T-cell (primary cell): ENCODE measurements around the gene RRBP1. TPM values are rescaled to one million over a fixed set of nuclear protein-coding genes. Genes with fewer than 3 reads are reported as not detected.

ENCODE experiments used
- ATAC-seq, 4 experiments: fragments of 200-7000 bp in 3 of 4; fragments of 150-1000 bp in 1 of 4; cut with Tn5 transposase; replicated peaks in 1 of 4; 1 replicate in 3 of 4; 2 replicates in 1 of 4; pipeline ENCODE4 v1.10.0; 2021; ENCODE audit warnings: moderate library complexity in 3 of 4, mild to moderate bottlenecking in 2 of 4, moderate number of reproducible peaks in 1 of 4
- CTCF ChIA-PET, 2 donors: fragments of 300-600 bp; sonication (Branson Sonifier 250); formaldehyde crosslinking; loops; one replicate each; lab custom pipeline; 2022; ENCODE audit warnings: antibody characterized with exemption in 2 of 2; lab: Charles Lee
- POLR2A ChIA-PET, 2 donors: fragments of 300-600 bp; sonication (Branson Sonifier 250); formaldehyde crosslinking; loops; one replicate each; lab custom pipeline; 2022; ENCODE audit warnings: antibody characterized with exemption in 2 of 2; lab: Charles Lee
- DNase-seq, 35 experiments: peaks; one replicate each; pipeline versions ENCODE4 v3.0.0 to v3.0.0-alpha.2; 2013 to 2023
- H3K27ac ChIP-seq: one replicate; pipeline ENCODE4 v1.5.1; 2013; ENCODE audit warnings: low read length
- H3K27me3 ChIP-seq, 2 experiments: replicated peaks in 1 of 2; 1 replicate in 1 of 2; 2 replicates in 1 of 2; pipeline versions ENCODE4 v1.6.1 to v1.7.0; 2013; ENCODE audit warnings: low read length in 1 of 2, mixed read lengths in 1 of 2; ENCODE audit not compliant: control insufficient read depth in 2 of 2, insufficient read depth in 2 of 2; ENCODE audit errors: extremely low read depth in 1 of 2
- H3K36me3 ChIP-seq, 2 donors: 1 replicate in 1 of 2; 2 replicates in 1 of 2; pipeline versions ENCODE4 v1.6.1 to v1.7.0; 2013; ENCODE audit warnings: low read length in 1 of 2; ENCODE audit not compliant: control insufficient read depth in 2 of 2, insufficient read depth in 1 of 2; ENCODE audit errors: extremely low read depth in 1 of 2
- H3K4me1 ChIP-seq, 2 experiments: 1 replicate in 1 of 2; 2 replicates in 1 of 2; pipeline versions ENCODE4 v1.6.1 to v1.7.0; 2013; ENCODE audit warnings: low read length in 2 of 2, mixed read lengths in 1 of 2; ENCODE audit not compliant: insufficient read depth in 2 of 2, control insufficient read depth in 1 of 2; ENCODE audit errors: extremely low read depth in 1 of 2
- H3K4me3 ChIP-seq, 2 donors: 1 replicate in 1 of 2; 2 replicates in 1 of 2; pipeline versions ENCODE4 v1.5.1 to v1.7.0; 2013; ENCODE audit warnings: mild to moderate bottlenecking in 2 of 2, low read length in 1 of 2, moderate library complexity in 1 of 2; ENCODE audit not compliant: control insufficient read depth in 1 of 2; ENCODE audit errors: extremely low read depth in 1 of 2
- H3K9me3 ChIP-seq: 2 replicates; pipeline ENCODE4 v1.7.0; 2013
- H3K27ac Mint-ChIP-seq, 2 donors: one replicate each; pipeline ENCODE4 v1.8.0; 2020 to 2021; ENCODE audit warnings: mild to moderate bottlenecking in 2 of 2, mixed read lengths in 2 of 2
- H3K27me3 Mint-ChIP-seq, 2 donors: one replicate each; pipeline ENCODE4 v1.8.0; 2021 to 2022; ENCODE audit warnings: mixed read lengths in 2 of 2
- H3K36me3 Mint-ChIP-seq: one replicate; pipeline ENCODE4 v1.8.0; 2021; ENCODE audit warnings: mixed read lengths
- H3K4me1 Mint-ChIP-seq, 3 donors: one replicate each; pipeline ENCODE4 v1.8.0; 2020 to 2022; ENCODE audit warnings: mixed read lengths in 3 of 3, mild to moderate bottlenecking in 1 of 3
- H3K4me3 Mint-ChIP-seq, 3 donors: one replicate each; pipeline ENCODE4 v1.8.0; 2020 to 2022; ENCODE audit warnings: mild to moderate bottlenecking in 3 of 3, mixed read lengths in 3 of 3, moderate library complexity in 3 of 3
- H3K9me3 Mint-ChIP-seq, 3 donors: one replicate each; pipeline ENCODE4 v1.8.0; 2020 to 2022; ENCODE audit warnings: mixed read lengths in 3 of 3
- WGBS: methylation state at CpG from one replicate; pipeline ENCODE4 v1.1.5; 2013; ENCODE audit warnings: missing lambda C conversion rate; ENCODE audit not compliant: insufficient coverage; 5-methylcytosine and 5-hydroxymethylcytosine counted together
- total RNA-seq, 35 experiments: library from RNA in 6 of 35; stranded (reverse) in 6 of 35; fragments of 120-200 nt in 1 of 35; gene quantifications; one replicate each; pipeline versions ENCODE4 v1.2.1 to v1.2.4 and lab custom pipeline; 2013 to 2026

Gene RRBP1
- total RNA-seq, 5 donors from 2014 or later (not counting 1 experiment from before 2014, with no cell fraction given) = 26.3 to 32.4 (median 30.1) TPM

GRCh38 chr20:17715075-17715474, 33.0 kb upstream of the RRBP1 start:
- ATAC-seq (no peak), DNase-seq (no peak)
- Histone ChIP-seq H3K27me3 (peaks cover 0 to 20% of the 10 kb centered on the region in 2 experiments), H3K4me1 (no peaks in the 10 kb centered on the region), H3K9me3 (no peaks in the 10 kb centered on the region), H3K27ac (no peak overlapping the region), H3K36me3 (no peaks in the 10 kb centered on the region), H3K4me3 (no peak overlapping the region)
- no peaks in the 10 kb centered on the region for H3K4me1 Mint-ChIP-seq
- no peaks in the 10 kb centered on the region for H3K36me3 Mint-ChIP-seq
- peaks cover 0 to 10% of the 10 kb centered on the region in 2 donors for H3K27me3 Mint-ChIP-seq
- no peaks in the 10 kb centered on the region for H3K9me3 Mint-ChIP-seq
- no peak overlapping the region for H3K27ac Mint-ChIP-seq
- POLR2A ChIA-PET = no interaction called here
- H3K4me3 Mint-ChIP-seq = no peak overlapping the region
- 83% methylated on average over 4 of the region's 5 CpGs for WGBS
- CTCF ChIA-PET = interaction anchor here in 1 of 2 donors (0.6 kb wide), 1 partner anchor 8 kb away, joined by 3 read pairs; no protein-coding TSS in a partner anchor

- no peaks in the 10 kb centered on the region for H3K4me1 Mint-ChIP-seq
- H3K27me3 Mint-ChIP-seq = peaks cover 0 to 10% of the 10 kb centered on the region in 2 donors
- POLR2A ChIA-PET = no interaction called here
- Histone ChIP-seq H3K4me1 (no peaks in the 10 kb centered on the region), H3K4me3 (no peak overlapping the region), H3K36me3 (no peaks in the 10 kb centered on the region), H3K27me3 (peaks cover 0 to 20% of the 10 kb centered on the region in 2 experiments), H3K9me3 (no peaks in the 10 kb centered on the region), H3K27ac (no peak overlapping the region)
- CTCF ChIA-PET = no interaction called here
- H3K27ac Mint-ChIP-seq = no peak overlapping the region
- ATAC-seq (no peak), DNase-seq (no peak)
- H3K9me3 Mint-ChIP-seq = no peaks in the 10 kb centered on the region
- no peaks in the 10 kb centered on the region for H3K36me3 Mint-ChIP-seq
- H3K4me3 Mint-ChIP-seq = no peak overlapping the region
- WGBS = no CpG with 5 or more reads among the region's 1 CpG
Observed at GRCh38 chr20:17714597-17714996, 32.6 kb upstream of the RRBP1 start.

GRCh38 chr20:17712708-17713107, 30.7 kb upstream of the RRBP1 start:
- Mint-ChIP-seq H3K27me3 (peaks cover 0 to 6% of the 10 kb centered on the region in 2 donors), H3K4me3 (no peak overlapping the region), H3K4me1 (no peaks in the 10 kb centered on the region), H3K27ac (no peak overlapping the region), H3K36me3 (no peaks in the 10 kb centered on the region), H3K9me3 (no peaks in the 10 kb centered on the region)
- 64% methylated on average over 4 of the region's 6 CpGs for WGBS
- ChIA-PET CTCF (no interaction called here), POLR2A (no interaction called here)
- no peak overlapping the region for H3K4me3 ChIP-seq
- no peaks in the 10 kb centered on the region for H3K36me3 ChIP-seq
- H3K27ac ChIP-seq = no peak overlapping the region
- peaks cover 0 to 14% of the 10 kb centered on the region in 2 experiments for H3K27me3 ChIP-seq
- DNase-seq = no peak
- no peaks in the 10 kb centered on the region for H3K4me1 ChIP-seq
- H3K9me3 ChIP-seq = no peaks in the 10 kb centered on the region
- no peak for ATAC-seq

- H3K9me3 Mint-ChIP-seq = no peaks in the 10 kb centered on the region
- H3K4me3 Mint-ChIP-seq = no peak overlapping the region
- no peaks in the 10 kb centered on the region for H3K4me1 ChIP-seq
- H3K27ac Mint-ChIP-seq = no peak overlapping the region
- WGBS = 92% methylated on average over 1 of the region's 4 CpGs
- H3K27me3 ChIP-seq = peaks cover 0 to 14% of the 10 kb centered on the region in 2 experiments
- ChIA-PET CTCF (no interaction called here), POLR2A (no interaction called here)
- no peaks in the 10 kb centered on the region for H3K4me1 Mint-ChIP-seq
- H3K27ac ChIP-seq = no peak overlapping the region
- H3K36me3 ChIP-seq = no peaks in the 10 kb centered on the region
- H3K4me3 ChIP-seq = no peak overlapping the region
- no peaks in the 10 kb centered on the region for H3K36me3 Mint-ChIP-seq
- ATAC-seq (no peak), DNase-seq (no peak)
- H3K27me3 Mint-ChIP-seq = peaks cover 0 to 6% of the 10 kb centered on the region in 2 donors
- H3K9me3 ChIP-seq = no peaks in the 10 kb centered on the region
Observed at GRCh38 chr20:17712201-17712600, 30.2 kb upstream of the RRBP1 start.

- Mint-ChIP-seq H3K36me3 (no peaks in the 10 kb centered on the region), H3K4me1 (no peaks in the 10 kb centered on the region), H3K9me3 (no peaks in the 10 kb centered on the region), H3K4me3 (no peak overlapping the region), H3K27ac (no peak overlapping the region), H3K27me3 (peaks cover 0 to 6% of the 10 kb centered on the region in 2 donors)
- 78% methylated on average over 3 of the region's 5 CpGs for WGBS
- H3K4me1 ChIP-seq = no peaks in the 10 kb centered on the region
- no peak overlapping the region for H3K4me3 ChIP-seq
- no peaks in the 10 kb centered on the region for H3K36me3 ChIP-seq
- CTCF ChIA-PET = no interaction called here
- H3K9me3 ChIP-seq = no peaks in the 10 kb centered on the region
- no peak for DNase-seq
- no peak for ATAC-seq
- POLR2A ChIA-PET = no interaction called here
- H3K27me3 ChIP-seq = peaks cover 0 to 14% of the 10 kb centered on the region in 2 experiments
- no peak overlapping the region for H3K27ac ChIP-seq
Observed at GRCh38 chr20:17711267-17711627, 29.2 kb upstream of the RRBP1 start.

GRCh38 chr20:17710379-17711266, 28.6 kb upstream of the RRBP1 start:
- ATAC-seq (no peak), DNase-seq (no peak)
- H3K9me3 ChIP-seq = no peaks in the 10 kb centered on the region
- peaks cover 0 to 14% of the 10 kb centered on the region in 2 experiments for H3K27me3 ChIP-seq
- WGBS = 83% methylated on average over 14 of the region's 21 CpGs
- Mint-ChIP-seq H3K36me3 (no peaks in the 10 kb centered on the region), H3K4me1 (no peaks in the 10 kb centered on the region), H3K4me3 (no peak overlapping the region), H3K9me3 (no peaks in the 10 kb centered on the region), H3K27me3 (peaks cover 0 to 6% of the 10 kb centered on the region in 2 donors), H3K27ac (no peak overlapping the region)
- no peaks in the 10 kb centered on the region for H3K36me3 ChIP-seq
- ChIA-PET POLR2A (no interaction called here), CTCF (no interaction called here)
- H3K4me1 ChIP-seq = no peaks in the 10 kb centered on the region
- H3K27ac ChIP-seq = no peak overlapping the region
- H3K4me3 ChIP-seq = no peak overlapping the region
